Panc1 (cell line): ENCODE results near the gene HES2. TPM values are rescaled to one million over a fixed set of nuclear protein-coding genes. Genes with fewer than 3 reads are reported as not detected.

Source experiments
- ATAC-seq: fragments of 200-7000 bp; cut with Tn5 transposase; 2 replicates; pipeline ENCODE4 v1.9.1; 2020; ENCODE audit warnings: mild to moderate bottlenecking, moderate library complexity
- BruUV-seq: library from RNA; stranded (reverse); fragments of 400-500 nt; replicated peaks from 2 replicates; lab custom pipeline; 2021; lab: Mats Ljungman, UMichigan
- CTCF ChIA-PET: fragments of 300-600 bp; sonication (Branson Sonifier 250); formaldehyde crosslinking; loops from one replicate; lab custom pipeline; 2022; ENCODE audit warnings: antibody characterized with exemption; lab: Charles Lee
- POLR2A ChIA-PET: fragments of 300-600 bp; sonication (Branson Sonifier 250); formaldehyde crosslinking; loops from one replicate; lab custom pipeline; 2022; ENCODE audit warnings: antibody characterized with exemption; lab: Charles Lee
- DNase-seq: peaks from one replicate; pipeline ENCODE4 v3.0.0-alpha.2; 2010; ENCODE audit warnings: low read depth, low spot score
- H3K27ac ChIP-seq: 2 replicates; pipeline ENCODE4 v1.5.1; 2011; ENCODE audit warnings: mild to moderate bottlenecking, low read length, inconsistent platforms
- H3K27me3 ChIP-seq: fragments of 200-500 bp; sonication (Bioruptor generic); 2 replicates; pipeline ENCODE4 v1.6.0; 2014; ENCODE audit warnings: low read length, inconsistent platforms; ENCODE audit not compliant: control insufficient read depth, insufficient read depth
- H3K36me3 ChIP-seq: fragments of 200-500 bp; sonication (Bioruptor generic); 2 replicates; pipeline ENCODE4 v1.5.1; 2014; ENCODE audit warnings: inconsistent platforms, mild to moderate bottlenecking, low read length, moderate library complexity; ENCODE audit not compliant: control insufficient read depth, insufficient read depth
- H3K4me1 ChIP-seq: 2 replicates; pipeline ENCODE4 v1.5.1; 2011; ENCODE audit warnings: inconsistent platforms, mild to moderate bottlenecking, low read length, moderate library complexity; ENCODE audit not compliant: control insufficient read depth, insufficient read depth
- H3K4me3 ChIP-seq, 2 experiments: 2 replicates each; pipeline ENCODE4 v1.5.1; 2011 to 2012; ENCODE audit warnings: low read depth in 2 of 2, low read length in 2 of 2, mild to moderate bottlenecking in 2 of 2, inconsistent platforms in 1 of 2, moderate library complexity in 1 of 2
- H3K9me3 ChIP-seq: fragments of 200-500 bp; sonication (Bioruptor generic); 2 replicates; pipeline ENCODE4 v1.5.1; 2014; ENCODE audit warnings: low read depth, mild to moderate bottlenecking, inconsistent platforms, low read length, moderate library complexity; ENCODE audit not compliant: control insufficient read depth, insufficient read depth
- CTCF ChIP-seq: fragments of 450-650 bp; IDR thresholded peaks from 2 replicates; pipeline ENCODE4 v1.5.1; 2017; ENCODE audit warnings: mild to moderate bottlenecking
- POLR2AphosphoS5 ChIP-seq: IDR thresholded peaks from 2 replicates; pipeline ENCODE4 v1.6.1; 2012; ENCODE audit warnings: mild to moderate bottlenecking, low read depth, low read length, moderate library complexity
- REST ChIP-seq, 2 experiments: IDR thresholded peaks; 2 replicates each; pipeline ENCODE4 v1.6.1; 2011 to 2012; ENCODE audit warnings: low read depth in 2 of 2, control low read depth in 1 of 2, low read length in 1 of 2, mild to moderate bottlenecking in 1 of 2, moderate library complexity in 1 of 2; ENCODE audit not compliant: insufficient read depth in 1 of 2
- SIN3A ChIP-seq: IDR thresholded peaks from 2 replicates; pipeline ENCODE4 v1.6.1; 2012; ENCODE audit warnings: low read depth, mild to moderate bottlenecking, low read length, moderate library complexity, borderline replicate concordance; ENCODE audit not compliant: insufficient read depth
- TCF7L2 ChIP-seq: IDR thresholded peaks from 2 replicates; pipeline ENCODE4 v1.6.1; 2011; ENCODE audit warnings: mild to moderate bottlenecking, low read depth, low read length, inconsistent platforms
- in situ Hi-C: cut with HindIII; loops from 2 replicates; pipeline ENCODE4 v1.10.0; 2016; ENCODE audit warnings: low sequenced_read_pairs, low pct_unique_long_range_greater_than_20kb
- intact Hi-C: fragments of 100-400 bp; cut with micrococcal nuclease; formaldehyde crosslinking; loops from one replicate; pipeline ENCODE4 v1.10.0; 2022; ENCODE audit not compliant: unreplicated experiment
- total RNA-seq: library from RNA; stranded (reverse); gene quantifications from one replicate; pipeline ENCODE4 v1.2.1, GENCODE V29; 2021; ENCODE audit not compliant: unreplicated experiment

The HES2 gene
- total RNA-seq, 1 experiment from 2014 or later, result 11.1 TPM

GRCh38 chr1:6443339-6444115 lies 23.8 kb upstream of the HES2 start:
- Histone ChIP-seq H3K4me3 (no peak overlapping the region), H3K27ac (no peak overlapping the region), H3K4me1 (peaks cover 6% of the 10 kb centered on the region; the same call in 1 of the 2 replicates), H3K27me3 (no peaks in the 10 kb centered on the region), H3K36me3 (no peaks in the 10 kb centered on the region), H3K9me3 (no peaks in the 10 kb centered on the region)
- ChIA-PET CTCF (interaction anchor here (0.7 to 0.8 kb wide), 4 partner anchors 9 to 38 kb away, joined by 4 to 7 read pairs (median 4); partner anchors contain the start of gene HES2), POLR2A (interaction anchor here (0.5 to 0.7 kb wide), 2 partner anchors 61 to 159 kb away, joined by 6 to 9 read pairs; partner anchors contain the start of gene KLHL21)
- TF ChIP-seq POLR2AphosphoS5, result no peak
- TF ChIP-seq TCF7L2, result no peak
- TF ChIP-seq SIN3A, result no peak
- no peak for TF ChIP-seq REST (IDR thresholded peaks at IDR 0.05; ENCODE audit: insufficient read depth in 1 of 2, low read depth in 2 of 2, low read length in 1 of 2)
- TF ChIP-seq CTCF, result no peak
- ATAC-seq (no peak), DNase-seq (no peak)
- intact Hi-C loops (no loop called here), in situ Hi-C loops (no loop called here)
- no TSS peak for BruUV-seq

GRCh38 chr1:6441586-6441985 lies 21.9 kb upstream of the HES2 start:
- ATAC-seq, result no peak
- POLR2A ChIA-PET, result no interaction called here
- Histone ChIP-seq H3K4me1 (peaks cover 14% of the 10 kb centered on the region), H3K4me3 (no peak overlapping the region), H3K9me3 (no peaks in the 10 kb centered on the region), H3K27me3 (no peaks in the 10 kb centered on the region), H3K36me3 (no peaks in the 10 kb centered on the region), H3K27ac (no peak overlapping the region)
- in situ Hi-C loops (no loop called here), intact Hi-C loops (no loop called here)
- DNase-seq, result no peak
- CTCF ChIA-PET, result no interaction called here
- TF ChIP-seq POLR2AphosphoS5 (no peak), TCF7L2 (no peak), CTCF (no peak), REST (IDR thresholded peaks at IDR 0.05; ENCODE audit: insufficient read depth in 1 of 2, low read depth in 2 of 2, low read length in 1 of 2) (no peak), SIN3A (no peak)
- BruUV-seq, result no TSS peak
